Fibroblast of lung (primary cell): ENCODE data around the gene ANKRD13A.

ENCODE experiments used
- EZH2 ChIP-seq: IDR thresholded peaks from 2 replicates; pipeline ENCODE4 v1.5.1; 2012; ENCODE audit warnings: low read length, control low read depth, mild to moderate bottlenecking; ENCODE audit errors: missing control alignments
- TF ChIP-seq, protein P1 (sequence below), 2 donors: IDR thresholded peaks in 1 of 2; conservative IDR thresholded peaks in 1 of 2; 1 replicate in 1 of 2; 2 replicates in 1 of 2; pipeline ENCODE4 v1.5.1; 2011 to 2012; ENCODE audit warnings: low read length in 2 of 2, control low read depth in 1 of 2, inconsistent platforms in 1 of 2, low read depth in 1 of 2, mild to moderate bottlenecking in 1 of 2

DNA sequence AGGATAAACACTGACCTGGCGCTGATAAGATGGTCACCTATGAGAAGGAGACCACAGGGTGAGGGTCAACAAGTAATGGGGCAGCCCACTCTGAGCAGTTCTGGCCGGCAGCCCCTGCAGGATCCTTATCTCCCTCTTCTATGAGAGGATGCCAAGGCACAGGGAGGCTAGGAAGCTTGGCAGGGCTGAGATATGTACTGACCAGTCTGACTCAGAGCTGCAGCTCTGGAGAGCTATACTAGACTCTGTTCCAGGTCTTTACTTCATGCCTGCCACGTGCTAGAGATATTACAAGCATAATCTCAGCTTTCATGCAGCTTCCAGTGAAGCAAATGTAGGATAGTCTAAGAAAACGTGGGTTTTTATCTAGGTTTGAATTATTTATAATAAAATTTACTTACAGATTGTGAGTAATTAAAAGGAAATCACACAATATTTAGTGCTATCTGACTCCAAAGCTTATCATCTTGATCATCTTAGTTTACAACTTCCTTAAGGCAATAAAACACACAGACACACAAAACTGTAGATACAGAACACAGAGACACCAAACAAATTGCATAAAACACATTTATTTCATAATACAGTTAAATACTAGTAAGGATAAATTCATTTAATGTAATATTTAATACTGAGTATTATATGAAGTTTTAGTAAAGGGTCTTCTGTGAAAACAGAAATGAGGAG is 35.3 kb upstream of the ANKRD13A start:
- TF ChIP-seq, protein P1, sequence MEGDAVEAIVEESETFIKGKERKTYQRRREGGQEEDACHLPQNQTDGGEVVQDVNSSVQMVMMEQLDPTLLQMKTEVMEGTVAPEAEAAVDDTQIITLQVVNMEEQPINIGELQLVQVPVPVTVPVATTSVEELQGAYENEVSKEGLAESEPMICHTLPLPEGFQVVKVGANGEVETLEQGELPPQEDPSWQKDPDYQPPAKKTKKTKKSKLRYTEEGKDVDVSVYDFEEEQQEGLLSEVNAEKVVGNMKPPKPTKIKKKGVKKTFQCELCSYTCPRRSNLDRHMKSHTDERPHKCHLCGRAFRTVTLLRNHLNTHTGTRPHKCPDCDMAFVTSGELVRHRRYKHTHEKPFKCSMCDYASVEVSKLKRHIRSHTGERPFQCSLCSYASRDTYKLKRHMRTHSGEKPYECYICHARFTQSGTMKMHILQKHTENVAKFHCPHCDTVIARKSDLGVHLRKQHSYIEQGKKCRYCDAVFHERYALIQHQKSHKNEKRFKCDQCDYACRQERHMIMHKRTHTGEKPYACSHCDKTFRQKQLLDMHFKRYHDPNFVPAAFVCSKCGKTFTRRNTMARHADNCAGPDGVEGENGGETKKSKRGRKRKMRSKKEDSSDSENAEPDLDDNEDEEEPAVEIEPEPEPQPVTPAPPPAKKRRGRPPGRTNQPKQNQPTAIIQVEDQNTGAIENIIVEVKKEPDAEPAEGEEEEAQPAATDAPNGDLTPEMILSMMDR (conservative IDR thresholded peaks at IDR 0.05 in 1 of 2, IDR thresholded peaks at IDR 0.05 in 1 of 2; ENCODE audit: low read depth in 1 of 2, low read length in 2 of 2): no peak
- no peak for TF ChIP-seq EZH2
